ENCODE data around the gene PPM1L. TPM values are rescaled to one million over a fixed set of nuclear protein-coding genes. Genes with fewer than 3 reads are reported as not detected.

The PPM1L gene
- total and polyA plus RNA-seq, 2 donors (not counting 1 experiment from before 2014, with no cell fraction given): 1.1 to 12.0 TPM

GRCh38 chr3:160986069-160986468, 230.0 kb downstream of the PPM1L start:
- Histone ChIP-seq H3K9me3 (ENCODE audit: control extremely low read depth in 1 of 3, control insufficient read depth in 2 of 3, insufficient read depth in 1 of 3, low read length in 2 of 3) (peaks cover 0 to 3% (median 0%) of the 10 kb centered on the region in 3 donors), H2AFZ (ENCODE audit: insufficient read depth, low read depth, low read length, poor library complexity, severe bottlenecking) (no peak overlapping the region), H3K4me3 (ENCODE audit: control extremely low read depth in 1 of 5, extremely low read depth in 1 of 5, insufficient read depth in 1 of 5, low read depth in 2 of 5, low read length in 4 of 5) (no peak overlapping the region), H3K4me2 (replicated peaks; ENCODE audit: low read depth, low read length, poor library complexity, severe bottlenecking) (no peak overlapping the region), H3K4me1 (ENCODE audit: control insufficient read depth in 2 of 2, insufficient read depth in 2 of 2, low read length in 2 of 2) (peaks cover 8 to 11% of the 10 kb centered on the region in 2 donors), H3K9ac (ENCODE audit: low read length) (no peak overlapping the region), H3K27me3 (replicated peaks in 1 of 4; ENCODE audit: control extremely low read depth in 1 of 4, control insufficient read depth in 3 of 4, insufficient read depth in 4 of 4, low read length in 3 of 4) (no peaks in the 10 kb centered on the region), H3K36me3 (replicated peaks in 1 of 2; ENCODE audit: control extremely low read depth in 1 of 2, control insufficient read depth in 1 of 2, extremely low read depth in 1 of 2, insufficient read depth in 2 of 2, low read length in 1 of 2) (no peaks in the 10 kb centered on the region), H3K27ac (ENCODE audit: low read length in 2 of 2) (no peak overlapping the region), H4K20me1 (ENCODE audit: control insufficient read depth, insufficient read depth, low read length, poor library complexity, severe bottlenecking) (no peaks in the 10 kb centered on the region), H3K79me2 (ENCODE audit: control insufficient read depth, insufficient read depth, low read length) (no peaks in the 10 kb centered on the region)
- Mint-ChIP-seq H3K4me1 (peaks cover 14% of the 10 kb centered on the region), H3K27me3 (no peaks in the 10 kb centered on the region), H3K27ac (no peak overlapping the region), H3K4me3 (no peak overlapping the region), H3K9me3 (ENCODE audit: insufficient read depth) (peaks cover 6% of the 10 kb centered on the region)
- POLR2A ChIA-PET: no interaction called here
- no CpG with 5 or more reads among the region's 2 CpGs for WGBS (ENCODE audit: insufficient coverage)
- ATAC-seq (ENCODE audit: low read depth): no peak
- intact Hi-C loops (cut with micrococcal nuclease): no loop called here
- TF ChIP-seq EZH2 (IDR thresholded peaks at IDR 0.05; ENCODE audit: borderline replicate concordance, insufficient read depth, low read depth, low read length, poor library complexity, severe bottlenecking) (no peak), CTCF (IDR thresholded peaks at IDR 0.05) (no peak)
- CTCF ChIA-PET: no interaction called here
- DNase-seq: no peak

GRCh38 chr3:160987982-160988964, 232.2 kb downstream of the PPM1L start:
- ChIA-PET POLR2A (no interaction called here), CTCF (no interaction called here)
- Histone ChIP-seq H3K4me3 (ENCODE audit: control extremely low read depth in 1 of 5, extremely low read depth in 1 of 5, insufficient read depth in 1 of 5, low read depth in 2 of 5, low read length in 4 of 5) (no peak overlapping the region), H3K36me3 (replicated peaks in 1 of 2; ENCODE audit: control extremely low read depth in 1 of 2, control insufficient read depth in 1 of 2, extremely low read depth in 1 of 2, insufficient read depth in 2 of 2, low read length in 1 of 2) (no peaks in the 10 kb centered on the region), H3K4me2 (replicated peaks; ENCODE audit: low read depth, low read length, poor library complexity, severe bottlenecking) (no peak overlapping the region), H4K20me1 (ENCODE audit: control insufficient read depth, insufficient read depth, low read length, poor library complexity, severe bottlenecking) (no peaks in the 10 kb centered on the region), H3K9ac (ENCODE audit: low read length) (no peak overlapping the region), H3K9me3 (ENCODE audit: control extremely low read depth in 1 of 3, control insufficient read depth in 2 of 3, insufficient read depth in 1 of 3, low read length in 2 of 3) (peaks cover 0 to 3% (median 0%) of the 10 kb centered on the region in 3 donors), H3K27ac (ENCODE audit: low read length in 2 of 2) (no peak overlapping the region), H3K27me3 (replicated peaks in 1 of 4; ENCODE audit: control extremely low read depth in 1 of 4, control insufficient read depth in 3 of 4, insufficient read depth in 4 of 4, low read length in 3 of 4) (no peaks in the 10 kb centered on the region), H3K79me2 (ENCODE audit: control insufficient read depth, insufficient read depth, low read length) (no peaks in the 10 kb centered on the region), H2AFZ (ENCODE audit: insufficient read depth, low read depth, low read length, poor library complexity, severe bottlenecking) (no peak overlapping the region), H3K4me1 (ENCODE audit: control insufficient read depth in 2 of 2, insufficient read depth in 2 of 2, low read length in 2 of 2) (no peaks in the 10 kb centered on the region)
- Mint-ChIP-seq H3K4me3 (no peak overlapping the region), H3K4me1 (no peaks in the 10 kb centered on the region), H3K27me3 (no peaks in the 10 kb centered on the region), H3K27ac (no peak overlapping the region), H3K9me3 (ENCODE audit: insufficient read depth) (peaks cover 6% of the 10 kb centered on the region)
- intact Hi-C loops (cut with micrococcal nuclease): no loop called here
- TF ChIP-seq EZH2 (IDR thresholded peaks at IDR 0.05; ENCODE audit: borderline replicate concordance, insufficient read depth, low read depth, low read length, poor library complexity, severe bottlenecking): no peak
- no peak for TF ChIP-seq CTCF (IDR thresholded peaks at IDR 0.05)
- 92% methylated on average over 2 of the region's 4 CpGs for WGBS (ENCODE audit: insufficient coverage)
- DNase-seq (no peak), ATAC-seq (ENCODE audit: low read depth) (no peak)

Data from B cell (primary cell).